CD4-positive, CD25-positive, alpha-beta regulatory T cell (primary cell): Measurements from ENCODE around the gene MRPL3. TPM values are rescaled to one million over a fixed set of nuclear protein-coding genes. Genes with fewer than 3 reads are reported as not detected.

Experiments used
- ATAC-seq, 2 donors: fragments of 150-1000 bp; cut with Tn5 transposase; one replicate each; pipeline ENCODE4 v1.10.0; 2021; ENCODE audit warnings: low read depth in 2 of 2, moderate number of reproducible peaks in 2 of 2, moderate library complexity in 1 of 2
- DNase-seq, 3 donors: peaks; one replicate each; pipeline versions ENCODE4 v3.0.0 to v3.0.0-alpha.2; 2012 to 2022; ENCODE audit warnings: mixed read lengths in 1 of 3
- H3K27ac ChIP-seq: one replicate; pipeline ENCODE4 v1.7.0; 2013; ENCODE audit warnings: mild to moderate bottlenecking, low read length; ENCODE audit not compliant: insufficient read depth, poor library complexity, severe bottlenecking
- H3K27me3 ChIP-seq: one replicate; pipeline ENCODE4 v1.7.0; 2013; ENCODE audit warnings: low read length; ENCODE audit not compliant: control insufficient read depth, insufficient read depth
- H3K36me3 ChIP-seq: one replicate; pipeline ENCODE4 v1.7.0; 2013; ENCODE audit warnings: mild to moderate bottlenecking, low read length, moderate library complexity; ENCODE audit not compliant: control insufficient read depth, insufficient read depth
- H3K4me1 ChIP-seq: 2 replicates; pipeline ENCODE4 v1.7.0; 2013; ENCODE audit warnings: mild to moderate bottlenecking, low read length; ENCODE audit not compliant: insufficient read depth, control insufficient read depth, poor library complexity, severe bottlenecking
- H3K4me3 ChIP-seq: one replicate; pipeline ENCODE4 v1.7.0; 2013; ENCODE audit warnings: low read depth, mild to moderate bottlenecking, low read length, moderate library complexity
- H3K9me3 ChIP-seq, 2 experiments: 1 replicate in 1 of 2; 2 replicates in 1 of 2; pipeline ENCODE4 v1.7.0; 2013; ENCODE audit warnings: low read length in 2 of 2, mild to moderate bottlenecking in 1 of 2, moderate library complexity in 1 of 2; ENCODE audit not compliant: control insufficient read depth in 2 of 2
- H3K27ac Mint-ChIP-seq, 3 donors: one replicate each; pipeline ENCODE4 v1.8.0; 2020 to 2022; ENCODE audit warnings: mild to moderate bottlenecking in 3 of 3, mixed read lengths in 3 of 3, moderate library complexity in 2 of 3
- H3K27me3 Mint-ChIP-seq: one replicate; pipeline ENCODE4 v1.8.0; 2022; ENCODE audit warnings: mild to moderate bottlenecking, mixed read lengths
- H3K36me3 Mint-ChIP-seq: one replicate; pipeline ENCODE4 v1.8.0; 2020; ENCODE audit warnings: mixed read lengths
- H3K4me1 Mint-ChIP-seq, 4 donors: one replicate each; pipeline ENCODE4 v1.8.0; 2020 to 2022; ENCODE audit warnings: mixed read lengths in 4 of 4, mild to moderate bottlenecking in 1 of 4
- H3K4me3 Mint-ChIP-seq, 4 donors: one replicate each; pipeline ENCODE4 v1.8.0; 2020 to 2022; ENCODE audit warnings: mild to moderate bottlenecking in 4 of 4, mixed read lengths in 4 of 4, moderate library complexity in 3 of 4
- H3K9me3 Mint-ChIP-seq, 7 donors: one replicate each; pipeline ENCODE4 v1.8.0; 2020 to 2022; ENCODE audit warnings: mixed read lengths in 7 of 7, mild to moderate bottlenecking in 3 of 7, moderate library complexity in 2 of 7
- polyA plus RNA-seq, 4 donors: library from polyadenylated mRNA; unstranded; fragments of 300-500 nt; fragmentation: Illumina TruSeq; gene quantifications; one replicate each; pipeline ENCODE4 v1.2.3, GENCODE V29; 2021
- total RNA-seq: library from RNA; stranded (reverse); gene quantifications from one replicate; pipeline ENCODE4 v1.2.3, GENCODE V29; 2022

MRPL3 gene
- total and polyA plus RNA-seq, 5 donors from 2014 or later, result 27.3 to 85.5 (median 71.0) TPM

DNA sequence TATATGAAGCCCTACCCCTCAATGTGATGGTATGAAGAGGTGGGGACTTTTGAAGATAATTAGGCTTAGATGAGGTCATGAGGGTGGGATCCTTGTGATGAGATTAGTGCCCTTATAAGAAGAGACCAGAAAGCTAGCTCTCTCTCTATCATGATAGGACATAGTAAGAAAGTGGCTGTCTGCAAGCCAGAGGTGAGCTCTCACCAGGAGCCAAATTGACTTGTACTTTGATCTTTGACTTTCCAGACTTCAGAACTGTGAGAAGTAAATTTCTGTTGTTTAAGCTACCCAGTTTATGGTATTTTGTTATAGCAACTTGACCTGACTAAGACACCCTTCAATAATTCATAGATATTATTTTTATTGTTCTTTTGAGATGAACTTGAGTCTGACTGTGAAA, 29.9 kb upstream of the MRPL3 start:
- Mint-ChIP-seq H3K27me3 (peaks cover 33% of the 10 kb centered on the region), H3K9me3 (peaks cover 0 to 3% (median 0%) of the 10 kb centered on the region in 7 donors), H3K4me3 (no peak overlapping the region), H3K4me1 (no peaks in the 10 kb centered on the region), H3K27ac (no peak overlapping the region), H3K36me3 (no peaks in the 10 kb centered on the region)
- peaks cover 18% of the 10 kb centered on the region for H3K27me3 ChIP-seq
- H3K36me3 ChIP-seq, result no peaks in the 10 kb centered on the region
- ATAC-seq, result no peak
- no peak overlapping the region for H3K4me3 ChIP-seq
- DNase-seq, result no peak
- no peaks in the 10 kb centered on the region for H3K4me1 ChIP-seq
- no peak overlapping the region for H3K27ac ChIP-seq
- H3K9me3 ChIP-seq, result no peaks in the 10 kb centered on the region

DNA sequence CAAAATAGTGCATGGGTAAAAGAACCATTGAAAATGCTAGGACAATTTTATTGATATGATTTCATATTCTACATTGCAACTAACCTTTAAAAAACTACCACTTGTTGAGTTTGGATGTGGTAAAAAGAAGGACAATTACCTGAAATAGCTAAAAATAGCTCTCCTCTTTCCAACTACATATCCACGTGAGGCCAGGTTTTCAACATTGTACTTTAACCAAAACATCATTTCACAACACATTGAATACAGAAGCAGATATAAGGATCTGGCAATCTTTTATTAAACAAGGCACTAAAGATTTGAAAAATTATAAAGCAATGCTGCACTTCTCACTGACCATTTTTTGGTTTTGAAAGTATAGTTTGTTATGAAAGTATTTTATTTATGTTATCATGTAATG, 28.1 kb upstream of the MRPL3 start:
- Histone ChIP-seq H3K4me1 (no peaks in the 10 kb centered on the region), H3K27me3 (peaks cover 19% of the 10 kb centered on the region), H3K9me3 (no peaks in the 10 kb centered on the region), H3K36me3 (no peaks in the 10 kb centered on the region), H3K4me3 (no peak overlapping the region), H3K27ac (no peak overlapping the region)
- Mint-ChIP-seq H3K9me3 (peaks cover 0 to 3% (median 0%) of the 10 kb centered on the region in 7 donors), H3K27ac (no peak overlapping the region), H3K27me3 (peaks cover 34% of the 10 kb centered on the region), H3K36me3 (no peaks in the 10 kb centered on the region), H3K4me3 (no peak overlapping the region), H3K4me1 (no peaks in the 10 kb centered on the region)
- no peak for DNase-seq
- no peak for ATAC-seq

- Histone ChIP-seq H3K27ac (no peak overlapping the region), H3K4me1 (no peaks in the 10 kb centered on the region), H3K4me3 (no peak overlapping the region), H3K27me3 (peaks cover 16% of the 10 kb centered on the region), H3K9me3 (no peaks in the 10 kb centered on the region), H3K36me3 (no peaks in the 10 kb centered on the region)
- Mint-ChIP-seq H3K9me3 (peaks cover 0 to 3% (median 0%) of the 10 kb centered on the region in 7 donors), H3K36me3 (no peaks in the 10 kb centered on the region), H3K27ac (no peak overlapping the region), H3K4me1 (no peaks in the 10 kb centered on the region), H3K4me3 (no peak overlapping the region), H3K27me3 (peaks cover 37% of the 10 kb centered on the region)
- DNase-seq, result no peak
- ATAC-seq, result no peak
Measured at GRCh38 chr3:131530388-131530787, 27.6 kb upstream of the MRPL3 start.

- Histone ChIP-seq H3K27ac (no peak overlapping the region), H3K9me3 (no peaks in the 10 kb centered on the region), H3K27me3 (peaks cover 18% of the 10 kb centered on the region), H3K36me3 (no peaks in the 10 kb centered on the region), H3K4me3 (no peak overlapping the region), H3K4me1 (no peaks in the 10 kb centered on the region)
- no peak overlapping the region for H3K27ac Mint-ChIP-seq
- H3K4me1 Mint-ChIP-seq, result no peaks in the 10 kb centered on the region
- DNase-seq (peak in 1 of 3 donors; percentile 3), ATAC-seq (no peak)
- H3K4me3 Mint-ChIP-seq, result no peak overlapping the region
- H3K27me3 Mint-ChIP-seq, result peaks cover 51% of the 10 kb centered on the region
- no peaks in the 10 kb centered on the region for H3K36me3 Mint-ChIP-seq
- H3K9me3 Mint-ChIP-seq, result peaks cover 0 to 2% (median 0%) of the 10 kb centered on the region in 7 donors
Measured at GRCh38 chr3:131526801-131527347, 24.1 kb upstream of the MRPL3 start.

DNA sequence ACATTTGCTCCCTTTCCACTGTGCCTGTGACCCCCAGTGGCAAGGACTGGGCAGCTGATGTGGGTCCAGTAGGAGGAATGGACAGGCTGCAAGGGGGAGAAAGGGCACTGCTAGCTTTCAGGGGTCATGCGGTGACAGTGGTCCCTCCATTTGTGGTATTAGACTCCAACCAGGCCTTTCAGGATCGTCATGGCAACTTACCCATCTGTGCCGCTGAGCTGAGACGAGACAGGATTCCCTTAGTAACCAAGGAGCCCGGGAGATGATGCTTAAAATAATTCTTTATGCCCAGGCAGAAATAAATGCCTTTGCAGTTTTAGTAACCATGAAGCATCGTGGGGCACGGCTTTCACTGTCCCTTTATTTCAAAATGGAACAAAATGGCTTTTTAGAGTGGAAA, 15.9 kb upstream of the MRPL3 start:
- no peaks in the 10 kb centered on the region for H3K4me1 ChIP-seq
- Mint-ChIP-seq H3K4me3 (no peak overlapping the region), H3K36me3 (peaks cover 3% of the 10 kb centered on the region), H3K4me1 (no peaks in the 10 kb centered on the region), H3K9me3 (peaks cover 0 to 11% (median 0%) of the 10 kb centered on the region in 7 donors), H3K27me3 (peaks cover 18% of the 10 kb centered on the region), H3K27ac (no peak overlapping the region)
- H3K27ac ChIP-seq, result no peak overlapping the region
- DNase-seq, result no peak
- peaks cover 6% of the 10 kb centered on the region for H3K27me3 ChIP-seq
- no peaks in the 10 kb centered on the region for H3K36me3 ChIP-seq
- ATAC-seq, result no peak
- H3K9me3 ChIP-seq, result no peaks in the 10 kb centered on the region
- H3K4me3 ChIP-seq, result no peak overlapping the region

DNA sequence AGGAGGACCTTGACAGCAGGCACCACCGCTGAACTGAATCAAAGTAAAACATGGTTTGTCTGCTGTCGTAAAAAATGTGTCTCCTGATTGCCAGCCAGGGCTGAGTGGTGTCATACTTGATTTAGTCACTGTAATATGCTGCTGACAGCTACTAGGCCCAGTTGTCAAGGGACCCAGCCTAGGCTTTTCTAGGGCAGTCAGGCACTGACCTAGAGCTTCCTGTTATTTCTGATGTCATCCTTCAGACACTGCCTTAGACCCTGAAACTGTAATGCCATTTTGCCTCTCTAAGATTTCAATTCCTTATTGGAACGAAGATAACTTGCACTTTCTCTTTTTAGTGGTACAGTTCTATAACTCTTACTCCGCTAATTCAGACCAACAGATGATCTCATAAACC, 2.6 kb upstream of the MRPL3 start:
- H3K9me3 Mint-ChIP-seq, result peaks cover 0 to 3% (median 0%) of the 10 kb centered on the region in 7 donors
- no peak overlapping the region for H3K4me3 ChIP-seq
- H3K9me3 ChIP-seq, result no peaks in the 10 kb centered on the region
- no peaks in the 10 kb centered on the region for H3K36me3 Mint-ChIP-seq
- H3K27ac ChIP-seq, result no peak overlapping the region
- H3K27ac Mint-ChIP-seq, result no peak overlapping the region
- H3K36me3 ChIP-seq, result peaks cover 2% of the 10 kb centered on the region
- ATAC-seq (no peak), DNase-seq (no peak)
- H3K27me3 Mint-ChIP-seq, result peaks cover 14% of the 10 kb centered on the region
- peaks cover 10% of the 10 kb centered on the region for H3K27me3 ChIP-seq
- H3K4me1 Mint-ChIP-seq, result peaks cover 13 to 39% (median 26%) of the 10 kb centered on the region in 4 donors
- peak overlapping the region in 2 of 4 donors; percentile 43 to 71 for H3K4me3 Mint-ChIP-seq
- H3K4me1 ChIP-seq, result peaks cover 23% of the 10 kb centered on the region

- H3K36me3 ChIP-seq, result peaks cover 20% of the 10 kb centered on the region
- Mint-ChIP-seq H3K4me3 (peak overlapping the region; percentile 97 to 99 (median 99)), H3K36me3 (peaks cover 16% of the 10 kb centered on the region), H3K27me3 (peaks cover 12% of the 10 kb centered on the region), H3K9me3 (peaks cover 0 to 3% (median 0%) of the 10 kb centered on the region in 7 donors), H3K4me1 (peaks cover 24 to 51% (median 36%) of the 10 kb centered on the region in 4 donors), H3K27ac (peak overlapping the region; percentile 96 to 98 (median 98))
- peak overlapping the region; percentile 77 for H3K27ac ChIP-seq
- no peaks in the 10 kb centered on the region for H3K9me3 ChIP-seq
- ATAC-seq (no peak), DNase-seq (no peak)
- peaks cover 10% of the 10 kb centered on the region for H3K27me3 ChIP-seq
- peak overlapping the region; percentile 95 for H3K4me3 ChIP-seq
- H3K4me1 ChIP-seq, result peaks cover 23% of the 10 kb centered on the region
Measured at GRCh38 chr3:131503320-131503635, 507 bp upstream of the MRPL3 start.

GRCh38 chr3:131501949-131502348, 822 bp downstream of the MRPL3 start:
- peaks cover 24 to 51% (median 36%) of the 10 kb centered on the region in 4 donors for H3K4me1 Mint-ChIP-seq
- peak in 1 of 3 donors; percentile 31 for DNase-seq

More at GRCh38 chr3:131501949-131502348, 822 bp downstream of the MRPL3 start:
- Mint-ChIP-seq H3K9me3 (peaks cover 0 to 3% (median 0%) of the 10 kb centered on the region in 7 donors), H3K27me3 (peaks cover 7% of the 10 kb centered on the region), H3K4me3 (peak overlapping the region; percentile 97 to 99 (median 99)), H3K27ac (peak overlapping the region; percentile 96 to 98 (median 98)), H3K36me3 (peaks cover 26% of the 10 kb centered on the region)
- H3K4me1 ChIP-seq, result peaks cover 23% of the 10 kb centered on the region
- no peak for ATAC-seq
- peak overlapping the region; percentile 77 for H3K27ac ChIP-seq
- H3K9me3 ChIP-seq, result no peaks in the 10 kb centered on the region
- H3K4me3 ChIP-seq, result peak overlapping the region; percentile 95
- H3K27me3 ChIP-seq, result peaks cover 5% of the 10 kb centered on the region
- H3K36me3 ChIP-seq, result peaks cover 33% of the 10 kb centered on the region
